NCI-H748 treated with DMSO at 0.1 percent for 48 hours (cell line): ENCODE measurements around the gene PPP2R2B.

Experiments used
- DNase-seq: peaks from one replicate; lab custom pipeline; 2025; lab: John Stamatoyannopoulos, UW

Gene PPP2R2B

DNA sequence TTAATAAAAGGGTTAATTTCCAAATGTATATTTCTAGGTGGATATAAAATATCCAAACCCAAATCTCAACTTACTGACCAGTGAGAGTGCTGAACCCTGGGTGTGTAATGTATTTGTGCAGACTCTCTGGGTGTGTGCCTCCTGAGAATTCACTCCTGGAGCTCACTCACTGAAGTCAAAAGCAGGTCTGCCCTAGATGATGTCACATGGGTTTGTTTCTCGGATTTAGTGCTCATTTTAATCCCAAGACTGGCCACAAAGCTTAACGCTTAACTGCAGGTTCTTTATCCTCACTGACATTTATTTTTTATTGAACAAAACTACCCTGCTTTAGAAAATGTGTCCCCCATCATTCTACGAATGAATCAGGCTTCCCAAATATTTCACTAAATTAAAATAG lies 179.4 kb downstream of the PPP2R2B start:
- no peak for DNase-seq

DNA sequence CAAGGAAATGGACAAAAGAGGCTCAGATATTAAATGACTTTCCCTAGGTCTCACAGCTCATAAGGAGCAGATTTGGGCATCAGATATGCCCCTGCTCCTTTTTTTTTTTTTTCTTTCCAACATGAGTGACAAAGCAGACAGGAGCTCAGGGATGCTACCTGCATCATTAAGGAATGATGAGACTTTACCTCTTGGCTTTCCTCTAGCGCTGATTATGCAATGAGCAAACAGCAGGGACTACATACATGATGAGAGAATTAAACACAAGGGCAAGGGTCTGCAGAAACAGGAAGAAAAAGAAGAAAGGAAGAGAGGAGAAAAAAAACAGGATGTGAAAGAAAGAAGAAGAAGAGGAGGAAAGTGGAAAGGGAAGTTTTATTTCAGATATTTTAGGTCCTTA lies 179.9 kb downstream of the PPP2R2B start:
- no peak for DNase-seq

GRCh38 chr5:146697211-146697610 lies 181.3 kb downstream of the PPP2R2B start:
- DNase-seq, result no peak

GRCh38 chr5:146695646-146696045 lies 182.9 kb downstream of the PPP2R2B start:
- no peak for DNase-seq

DNA sequence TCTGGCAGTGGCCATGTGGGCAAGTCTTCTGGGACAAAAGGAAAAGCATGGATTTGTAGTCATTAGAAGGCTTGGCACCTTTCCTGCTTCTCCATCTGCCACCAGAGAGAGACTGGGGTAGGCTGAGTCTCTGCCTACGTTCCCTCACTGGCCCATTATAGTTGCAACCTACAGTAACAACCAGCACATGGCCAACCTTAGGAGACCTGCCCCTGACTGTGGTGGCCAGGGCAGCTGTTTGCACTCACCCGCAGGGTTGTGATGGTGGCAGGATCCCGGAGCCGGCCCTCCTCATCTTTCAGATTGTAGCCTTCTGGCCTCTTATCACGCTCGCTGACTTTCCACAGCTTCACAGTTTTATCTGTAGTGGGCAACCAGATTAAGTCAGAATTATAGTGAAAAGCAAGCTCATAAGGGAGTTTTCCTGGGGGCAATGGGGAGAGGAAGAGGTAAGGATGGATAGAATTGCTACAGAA lies 187.6 kb downstream of the PPP2R2B start:
- no peak for DNase-seq

- DNase-seq, result no peak
These were observed 190.9 kb downstream of the PPP2R2B start for GRCh38 chr5:146687630-146688029.

DNA sequence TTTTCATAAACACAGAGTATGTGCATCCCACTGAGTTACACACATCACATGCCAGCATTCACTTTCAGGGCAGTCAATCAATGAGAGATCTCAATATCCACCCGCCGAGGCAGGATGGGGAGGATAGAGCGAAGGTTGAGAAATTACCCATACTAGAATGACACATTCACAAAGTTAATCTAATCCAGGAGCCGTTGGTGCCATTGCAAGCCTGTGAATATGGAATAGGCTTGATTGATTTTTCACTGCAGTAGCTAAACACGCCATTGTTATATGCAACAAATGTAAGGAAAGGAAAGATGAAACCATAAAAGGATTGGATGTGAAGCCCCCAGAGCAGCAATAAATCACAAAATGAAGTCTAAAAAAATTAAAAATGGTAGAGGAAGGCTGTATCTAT lies 194.7 kb downstream of the PPP2R2B start:
- DNase-seq, result no peak

GRCh38 chr5:146682899-146683532 lies 195.5 kb downstream of the PPP2R2B start:
- no peak for DNase-seq

DNA sequence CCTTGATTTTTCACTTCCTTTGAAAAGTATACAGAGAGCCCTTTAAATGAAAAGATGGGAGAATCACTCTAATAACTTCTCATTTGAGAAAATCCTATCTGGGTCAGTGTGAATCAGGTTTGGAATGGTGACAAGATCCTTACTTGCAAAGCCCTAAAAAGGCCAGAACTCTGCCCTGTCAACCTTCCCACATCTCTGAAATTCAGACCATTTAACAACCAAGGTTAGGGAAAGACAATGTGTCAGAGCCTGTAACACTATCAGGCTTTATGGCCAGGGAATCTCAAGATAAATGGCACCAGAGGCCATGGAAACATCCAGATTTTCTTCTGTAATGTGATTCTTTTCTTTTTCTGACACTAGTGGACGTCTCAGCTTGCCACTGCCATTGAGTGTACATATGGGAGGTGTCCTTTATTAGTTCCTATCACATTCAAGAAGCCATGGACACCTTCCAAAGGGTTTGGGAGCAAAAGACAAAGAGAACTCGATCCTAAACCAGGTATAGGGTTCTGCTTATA lies 196.9 kb downstream of the PPP2R2B start:
- no peak for DNase-seq

- no peak for DNase-seq
These were observed 197.5 kb downstream of the PPP2R2B start for GRCh38 chr5:146680846-146681584.

- DNase-seq, result no peak
These were observed 202.9 kb downstream of the PPP2R2B start for GRCh38 chr5:146675636-146676035.

- DNase-seq, result no peak
These were observed 205.7 kb downstream of the PPP2R2B start for GRCh38 chr5:146672866-146673265.

GRCh38 chr5:146671561-146672295 lies 206.8 kb downstream of the PPP2R2B start:
- DNase-seq, result no peak

GRCh38 chr5:146669656-146670055 lies 208.9 kb downstream of the PPP2R2B start:
- no peak for DNase-seq

DNA sequence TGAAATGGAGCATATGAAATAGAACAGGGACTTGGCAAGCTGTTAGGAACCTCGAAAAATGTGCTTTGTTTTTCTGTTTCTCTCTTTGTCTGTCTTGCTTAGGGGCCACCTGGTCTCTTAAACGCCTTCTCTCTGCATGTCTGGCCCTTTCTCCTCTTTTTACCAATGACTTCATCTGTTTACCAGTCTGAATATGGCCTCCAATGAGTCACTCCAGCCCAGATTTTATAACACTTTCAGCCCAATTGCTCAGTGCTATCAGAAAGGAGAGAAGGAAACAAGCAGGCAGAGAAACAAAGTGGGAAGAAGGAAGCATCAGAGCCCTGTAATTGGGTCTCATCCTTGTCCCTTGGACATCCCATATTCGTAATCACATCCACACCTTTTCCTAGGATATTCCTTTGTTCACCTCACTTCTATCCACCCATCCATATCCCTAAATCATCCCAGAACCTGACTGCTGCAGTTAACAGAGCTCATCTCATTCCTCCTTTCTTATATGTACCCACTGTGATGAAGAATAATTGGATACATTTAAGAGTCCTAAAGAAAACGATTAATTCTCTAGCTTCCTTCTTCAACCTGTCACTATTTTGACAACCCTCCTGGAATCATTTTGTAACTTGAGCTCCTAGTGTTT lies 210.8 kb downstream of the PPP2R2B start:
- DNase-seq, result peak; percentile 34

DNA sequence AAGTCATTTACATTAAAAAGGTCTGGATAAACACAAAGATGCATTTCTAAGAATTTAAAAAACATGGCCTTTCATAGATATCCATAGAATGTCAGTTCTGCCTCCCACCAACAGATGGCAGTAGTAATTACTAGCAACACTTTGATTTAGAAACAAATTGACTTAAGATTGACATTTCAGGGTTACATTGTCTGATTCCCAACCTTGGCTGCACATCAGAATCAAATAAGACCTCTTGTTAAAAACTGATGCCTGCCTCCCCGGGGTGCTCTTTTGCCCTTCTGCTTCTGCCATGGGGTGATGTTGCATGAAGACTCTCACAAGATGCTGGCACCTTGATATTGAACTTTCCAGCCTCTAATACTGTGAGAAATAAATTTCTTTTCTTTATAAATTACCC lies 216.3 kb downstream of the PPP2R2B start:
- no peak for DNase-seq

DNA sequence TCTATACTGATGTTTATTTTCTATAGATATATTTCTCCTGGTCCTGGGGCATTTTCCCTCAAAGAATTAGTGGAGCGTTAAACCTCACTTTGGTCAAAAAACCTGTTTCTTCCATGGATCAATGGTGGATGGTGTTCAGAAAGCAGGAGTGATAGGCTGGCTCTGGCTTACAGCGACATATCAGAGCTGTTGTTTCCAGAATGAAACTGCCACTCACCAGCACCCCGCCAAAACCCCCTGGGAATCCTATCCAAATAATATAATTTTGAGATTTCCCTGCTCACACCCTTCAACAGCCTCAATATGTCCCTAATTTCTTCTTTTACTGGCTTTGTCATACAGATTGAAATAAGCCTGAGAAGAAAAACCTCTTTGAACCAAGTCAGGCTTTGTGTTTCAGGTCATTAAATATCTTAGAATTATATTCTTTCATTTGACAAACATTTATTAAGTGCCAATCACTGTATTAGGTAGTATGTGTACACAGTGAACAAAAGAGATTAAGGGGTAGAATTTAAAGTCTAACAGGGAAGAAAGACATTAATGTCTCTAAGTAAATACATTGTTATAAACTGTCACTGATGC lies 218.1 kb downstream of the PPP2R2B start:
- no peak for DNase-seq

DNA sequence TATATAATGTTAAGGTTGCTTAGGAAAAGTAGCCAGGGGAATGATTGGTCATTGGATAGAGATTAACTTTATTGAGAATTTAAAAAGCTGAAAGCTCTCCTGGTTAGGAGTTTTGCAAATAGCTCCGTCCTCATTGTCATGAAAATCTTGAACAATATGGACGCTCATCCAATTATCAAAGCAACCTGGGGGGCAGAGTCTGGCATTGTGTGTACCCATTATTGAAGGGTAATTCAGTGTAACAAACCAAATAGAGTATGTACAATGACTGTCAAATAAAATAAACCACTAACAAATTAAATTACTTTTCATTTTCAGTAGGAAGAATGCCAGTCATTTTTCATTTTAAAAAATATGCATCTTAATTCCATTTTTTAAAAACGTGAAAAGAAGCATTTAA lies 218.6 kb downstream of the PPP2R2B start:
- no peak for DNase-seq

DNA sequence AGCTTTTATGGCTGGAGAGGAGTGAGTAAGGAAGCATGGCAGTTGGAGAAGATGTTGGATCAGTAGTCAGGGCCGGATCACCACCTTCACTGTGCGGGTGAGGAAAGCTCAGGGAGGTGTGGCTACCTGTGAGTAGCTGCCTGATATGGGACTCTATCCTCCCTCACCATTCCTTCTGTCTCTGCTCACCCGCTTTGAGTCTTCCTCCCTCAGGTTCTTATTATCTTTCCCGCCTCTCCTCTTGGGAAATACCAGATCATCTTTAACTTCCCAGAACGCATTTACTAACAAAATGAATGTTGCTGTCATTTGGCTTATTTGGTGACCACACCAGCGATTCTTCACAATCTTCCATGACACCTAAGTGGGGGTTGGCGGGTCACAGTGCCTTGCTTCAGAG lies 221.9 kb downstream of the PPP2R2B start:
- DNase-seq, result no peak

DNA sequence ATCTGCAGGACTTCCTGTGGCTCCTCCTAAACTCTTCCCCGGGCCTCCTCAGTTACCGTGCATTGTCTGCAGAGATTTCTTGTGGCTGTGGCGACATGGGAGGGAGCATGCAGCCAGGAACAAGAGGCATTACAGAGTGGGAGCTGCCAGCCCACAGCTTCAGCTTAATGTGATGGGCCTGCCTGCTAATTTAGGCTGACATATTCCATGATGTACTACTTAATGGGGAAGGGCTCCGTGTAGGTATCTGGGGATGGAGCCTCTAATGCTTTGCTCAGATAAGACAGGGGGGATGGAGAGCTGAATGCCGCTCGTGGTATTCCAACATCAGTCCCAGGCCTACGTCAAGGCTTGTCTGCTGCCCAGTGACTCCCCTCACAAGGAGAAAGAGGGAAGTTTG lies 225.0 kb downstream of the PPP2R2B start:
- no peak for DNase-seq

GRCh38 chr5:146652547-146652946 lies 226.0 kb downstream of the PPP2R2B start:
- no peak for DNase-seq

DNA sequence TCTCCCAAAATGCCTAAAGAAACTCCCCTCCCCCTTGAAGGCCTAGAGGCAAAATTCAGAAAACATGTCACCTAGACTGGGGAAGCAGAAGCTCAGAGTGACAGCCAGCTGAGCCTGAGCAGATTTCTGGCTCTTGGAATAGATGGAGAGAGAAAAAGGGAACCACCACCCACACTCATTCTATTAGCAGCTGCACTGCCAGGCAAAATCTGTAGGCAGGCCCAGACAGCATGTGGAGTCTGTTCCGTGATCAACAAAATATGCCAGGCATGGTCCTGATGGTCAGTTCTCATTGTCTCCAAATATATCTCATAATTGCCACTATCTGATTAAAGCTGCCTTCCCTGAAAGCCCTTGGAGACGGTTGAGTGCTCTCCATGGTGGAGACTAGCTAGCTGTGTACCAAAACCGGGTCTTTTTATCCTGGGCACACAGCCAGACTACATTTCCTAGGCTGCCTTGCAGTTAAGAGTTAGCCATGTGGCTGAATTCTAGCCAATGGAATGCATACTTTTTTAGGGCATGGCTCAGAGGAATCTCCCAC lies 230.8 kb downstream of the PPP2R2B start:
- DNase-seq, result no peak
